A549 (cell line): Measurements from ENCODE around the gene PCNX3. TPM values are rescaled to one million over a fixed set of nuclear protein-coding genes. Genes with fewer than 3 reads are reported as not detected.
A peak's percentile ranks its signal among the peaks of the same experiment; 100 is the strongest.

Experiments used
- ATAC-seq, 2 experiments: fragments of 200-7000 bp in 1 of 2; fragments of >200 bp in 1 of 2; cut with Nextera tagmentation in 1 of 2; cut with Tn5 transposase in 1 of 2; 3 replicates each; pipeline versions ENCODE4 v1.8.0 to v1.9.1; 2018 to 2020; ENCODE audit warnings: mild to moderate bottlenecking in 1 of 2, moderate library complexity in 1 of 2
- CTCF ChIA-PET: fragments of 300-600 bp; sonication (Branson Sonifier 250); formaldehyde crosslinking; extraction: SDS; loops from one replicate; lab custom pipeline; 2021; ENCODE audit warnings: antibody characterized with exemption, inconsistent platforms; lab: Yijun Ruan, JAX
- POLR2A ChIA-PET: fragments of 350-600 bp; formaldehyde crosslinking; extraction: SDS; loops from one replicate; lab custom pipeline; 2021; ENCODE audit warnings: antibody characterized with exemption, inconsistent platforms; lab: Yijun Ruan, JAX
- DNase-seq, 2 experiments: peaks; one replicate each; pipeline versions ENCODE4 v3.0.0 to v3.0.0-alpha.2; 2011 to 2016; ENCODE audit warnings: low read depth in 1 of 2, low spot score in 1 of 2
- FAIRE-seq: peaks from 2 replicates; lab custom pipeline; 2011; peaks lifted over from hg19 to GRCh38; lab: Jason Lieb, UNC
- H3K27ac ChIP-seq, 2 experiments: fragments of >200 bp; sonication (Bioruptor Twin); formaldehyde crosslinking; 3 replicates each; pipeline ENCODE4 v1.5.1; 2016 to 2017
- H3K4me1 ChIP-seq: fragments of >200 bp; sonication (Bioruptor Twin); formaldehyde crosslinking; 3 replicates; pipeline ENCODE4 v1.6.1; 2016
- H3K4me2 ChIP-seq: fragments of >200 bp; sonication (Bioruptor Twin); formaldehyde crosslinking; 3 replicates; pipeline ENCODE4 v1.6.1; 2016
- H3K4me3 ChIP-seq: fragments of >200 bp; sonication (Bioruptor Twin); formaldehyde crosslinking; 3 replicates; pipeline ENCODE4 v1.5.1; 2016
- H3K9me3 ChIP-seq: fragments of >200 bp; sonication (Bioruptor Twin); formaldehyde crosslinking; 3 replicates; pipeline ENCODE4 v1.6.1; 2016
- BCL3 ChIP-seq: fragments of >200 bp; sonication (Bioruptor Twin); formaldehyde crosslinking; IDR thresholded peaks from 3 replicates; pipeline ENCODE4 v1.6.1; 2016
- CBX8 ChIP-seq: fragments of 200-600 bp; sonication (generic); IDR thresholded peaks from 2 replicates; pipeline ENCODE4 v1.6.1; 2016
- CTCF ChIP-seq: fragments of >200 bp; sonication (Bioruptor Twin); formaldehyde crosslinking; IDR thresholded peaks from 3 replicates; pipeline ENCODE4 v1.5.1; 2016
- ELK1 ChIP-seq: fragments of 150-350 bp; IDR thresholded peaks from 2 replicates; pipeline ENCODE4 v1.6.1; 2014; ENCODE audit warnings: low read depth, mild to moderate bottlenecking, low read length
- FOSB ChIP-seq: fragments of 250-450 bp; sonication (Bioruptor Pico); IDR thresholded peaks from 2 replicates; pipeline ENCODE4 v1.5.0; 2020; ENCODE audit warnings: mild to moderate bottlenecking, moderate library complexity
- FOXS1 ChIP-seq: fragments of 250-450 bp; sonication (Bioruptor Pico); IDR thresholded peaks from 2 replicates; pipeline ENCODE4 v1.5.0; 2020; ENCODE audit warnings: mild to moderate bottlenecking, moderate library complexity
- JUN ChIP-seq, 2 experiments: fragments of >200 bp; sonication (Bioruptor Twin); formaldehyde crosslinking; IDR thresholded peaks; 2 replicates in 1 of 2; 3 replicates in 1 of 2; pipeline ENCODE4 v1.6.1; 2016 to 2017
- KDM5A ChIP-seq: fragments of 200-600 bp; sonication (generic); IDR thresholded peaks from 2 replicates; pipeline ENCODE4 v1.6.1; 2016; ENCODE audit warnings: antibody characterized with exemption, mild to moderate bottlenecking
- PBX3 ChIP-seq: IDR thresholded peaks from 2 replicates; pipeline ENCODE4 v1.6.1; 2012
- POLR2A ChIP-seq: IDR thresholded peaks from 2 replicates; pipeline ENCODE4 v1.6.1; 2012; ENCODE audit warnings: mild to moderate bottlenecking, low read length
- TFCP2L1 ChIP-seq: fragments of 250-450 bp; sonication (Bioruptor Pico); IDR thresholded peaks from 2 replicates; pipeline ENCODE4 v1.5.0; 2021; ENCODE audit warnings: mild to moderate bottlenecking
- WGBS: methylation state at CpG from one replicate; pipeline ENCODE4 v1.1.6; 2017; ENCODE audit errors: missing lambda C conversion rate; 5-methylcytosine and 5-hydroxymethylcytosine counted together
- polyA plus RNA-seq, 4 experiments: library from polyadenylated mRNA; depleted of rRNA in 3 of 4; stranded (reverse); fragments of >200 nt; fragmentation: RNase III in 1 of 4; extraction: RNeasy Plus Mini Kit Qiagen cat#74134 plus additional on column Dnase treatment in 1 of 4; gene quantifications; 2 replicates in 3 of 4; 3 replicates in 1 of 4; pipeline ENCODE4 v1.2.3, GENCODE V29; 2011 to 2017

Gene PCNX3
- polyA plus RNA-seq, 2 of the 4 experiments (the other 2 are of a cell fraction), result 14.2 to 29.7 TPM

- ChIA-PET POLR2A (interaction anchor here (0.5 to 3.6 kb wide), 6 partner anchors 12 to 72 kb away, joined by 3 to 51 read pairs (median 6); partner anchors contain the start of genes LTBP3, PCNX3 and SCYL1), CTCF (interaction anchor here (0.6 to 16.3 kb wide), 17 partner anchors 10 to 287 kb away, joined by 3 to 393 read pairs (median 6); partner anchors contain the start of genes KCNK7, LTBP3, MAP3K11 and MUS81)
- Histone ChIP-seq H3K27ac (peak within 1 kb of the TSS; percentile 80 to 98), H3K4me2 (peak within 1 kb of the TSS; percentile 97), H3K4me1 (peaks cover 59% of the 10 kb centered on the region), H3K4me3 (peak within 1 kb of the TSS; percentile 81), H3K9me3 (no peaks in the 10 kb centered on the region)
- FAIRE-seq, result no peak
- TF ChIP-seq PBX3, result 0 out of 2 replicates have a peak, but pooled peaks have one; percentile 15
- TF ChIP-seq BCL3, result peak; percentile 35; the same call in 1 of the 3 replicates
- no peak for TF ChIP-seq CTCF
- TF ChIP-seq POLR2A, result peak; percentile 55
- TF ChIP-seq JUN (IDR thresholded peaks at IDR 0.05), result peak in 1 of 2 experiments; percentile 73; a peak in 2 of 5 replicates
- no peak for TF ChIP-seq ELK1
- 1% methylated on average over 21 of the region's 86 CpGs for WGBS
- peak; percentile 8 to 16; a peak in 2 of 6 replicates for ATAC-seq
- peak; percentile 81 to 82 for DNase-seq
Measured at GRCh38 chr11:65572356-65573051, 43.1 kb upstream of the PCNX3 start, which contains the start of gene FAM89B. FAM89B (plus strand) TSS chr11:65572538; CDS start chr11:65572670, 132 bp downstream.

GRCh38 chr11:65573391-65574079 lies 42.0 kb upstream of the PCNX3 start:
- POLR2A ChIA-PET, result interaction anchor here (3.6 kb wide), 1 partner anchor 13 kb away, joined by 51 read pairs; the partner anchor contains the start of gene LTBP3

More at GRCh38 chr11:65573391-65574079, 42.0 kb upstream of the PCNX3 start:
- no peak for DNase-seq
- H3K4me3 ChIP-seq, result peak overlapping the region; percentile 82
- no peaks in the 10 kb centered on the region for H3K9me3 ChIP-seq
- TF ChIP-seq KDM5A (no peak), FOXS1 (CRISPR knock-in tag) (no peak), JUN (IDR thresholded peaks at IDR 0.05) (no peak), FOSB (CRISPR knock-in tag) (no peak), CTCF (no peak), TFCP2L1 (CRISPR knock-in tag) (no peak), CBX8 (no peak)
- FAIRE-seq, result no peak
- H3K4me2 ChIP-seq, result peak overlapping the region; percentile 97
- ATAC-seq, result no peak
- peak overlapping the region in 1 of 2 experiments; percentile 98; a peak in 3 of 6 replicates for H3K27ac ChIP-seq
- WGBS, result 73% methylated on average over 21 of the region's 22 CpGs
- H3K4me1 ChIP-seq, result peaks cover 61% of the 10 kb centered on the region
- CTCF ChIA-PET, result interaction anchor here (0.7 to 16.3 kb wide), 14 partner anchors 9 to 244 kb away, joined by 3 to 393 read pairs (median 6); partner anchors contain the start of genes KCNK7, LTBP3, MAP3K11 and PCNX3
